HG03280 (cell line): ENCODE data around the gene FNIP1.
"Not testable (repeated sequence)": the region's sequence is repeated elsewhere in the genome, so short reads cannot be mapped to it uniquely, and the experiment has no call there.

Source experiments
- ATAC-seq: cut with Tn5 transposase; IDR thresholded peaks from one replicate; pipeline ENCODE4 v1.9.1; 2021; ENCODE audit warnings: mild to moderate bottlenecking, moderate library complexity; ENCODE audit not compliant: unreplicated experiment

The FNIP1 gene

DNA sequence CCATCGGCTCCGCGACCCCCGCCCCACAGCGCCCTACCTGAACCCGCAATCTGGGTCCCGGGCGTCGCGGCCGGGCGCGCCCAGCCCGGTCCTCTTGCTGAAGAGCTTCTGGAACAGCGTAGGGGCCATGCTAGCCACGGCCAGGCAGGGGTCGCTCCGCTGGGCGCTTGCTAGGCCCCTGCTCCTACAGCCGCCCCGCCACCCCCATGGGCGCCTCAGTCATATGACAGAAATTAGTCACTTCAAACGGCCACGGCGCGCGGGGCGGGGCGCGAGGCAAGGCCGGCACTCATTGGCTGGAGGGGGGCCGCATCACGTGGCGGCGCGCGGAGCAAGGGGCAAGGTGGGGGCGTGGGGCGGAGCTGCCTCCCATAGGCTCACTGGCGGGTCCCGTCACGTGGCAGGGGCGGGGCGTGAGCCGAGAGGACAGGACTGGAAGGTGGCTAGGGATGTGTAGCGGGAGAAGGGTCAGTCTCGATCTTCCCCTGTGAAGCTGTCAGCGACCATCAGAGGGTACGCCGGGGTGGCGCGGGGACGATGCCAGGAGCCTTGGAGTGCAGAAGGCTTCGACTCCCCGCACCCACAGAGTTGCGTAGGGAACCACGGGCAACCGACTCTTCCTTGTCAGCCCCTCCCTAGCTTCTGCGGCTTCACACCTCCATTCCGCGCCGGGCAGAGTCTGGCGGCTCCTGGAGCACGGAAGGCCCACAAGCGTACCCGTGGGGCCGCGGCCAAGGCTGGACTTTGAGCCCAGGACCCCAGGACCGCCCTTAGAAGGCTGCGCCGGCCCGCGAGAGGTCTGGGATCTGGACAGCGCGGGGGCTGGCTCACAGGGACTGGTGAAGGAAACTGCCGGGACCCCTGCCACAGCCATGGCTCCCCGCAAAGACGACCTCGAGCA is at the start of gene FNIP1:
FNIP1 (minus strand) TSS at position 225 of the 901 bp plus-strand sequence; CDS start at position 129, 96 bp downstream.
- ATAC-seq: peak; percentile 97

DNA sequence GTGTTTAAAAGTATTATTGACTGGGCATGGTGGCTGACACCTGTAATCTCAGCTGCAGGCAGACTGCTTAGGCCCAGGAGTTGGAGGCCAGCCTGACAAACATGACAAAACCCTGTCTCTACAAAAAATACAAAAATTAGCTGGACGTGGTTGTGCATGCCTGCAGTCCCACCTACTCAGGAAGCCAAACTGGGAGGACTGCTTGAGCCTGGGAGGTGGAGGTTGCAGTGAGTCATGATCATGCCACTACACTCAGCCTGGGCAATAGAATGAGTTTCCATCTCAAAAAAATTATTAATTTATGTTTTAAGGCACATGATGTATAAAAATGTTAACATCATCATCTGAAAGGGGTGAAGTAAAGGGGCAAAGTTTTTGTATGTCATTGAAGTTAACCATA is 49.7 kb upstream of the FNIP1 start:
- ATAC-seq: no peak

DNA sequence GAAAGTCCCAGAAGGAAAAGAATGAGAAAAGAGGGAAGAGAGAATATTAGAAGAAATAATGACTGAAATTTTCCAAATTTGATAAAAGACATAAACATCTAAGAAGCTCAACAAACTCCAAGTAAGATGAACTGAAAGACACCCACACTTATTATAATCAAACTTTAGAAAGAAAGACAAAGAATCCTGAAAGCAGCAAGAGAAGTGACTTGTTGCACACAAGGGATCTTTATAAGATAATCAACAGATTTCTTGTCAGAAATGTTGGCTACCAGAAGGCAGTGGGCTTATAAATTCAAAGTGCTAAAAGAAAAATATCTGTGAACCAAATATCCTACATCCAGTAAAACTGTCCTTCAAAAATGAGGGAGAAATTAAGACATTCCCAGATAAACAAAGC is 49.0 kb upstream of the FNIP1 start:
- no peak for ATAC-seq

DNA sequence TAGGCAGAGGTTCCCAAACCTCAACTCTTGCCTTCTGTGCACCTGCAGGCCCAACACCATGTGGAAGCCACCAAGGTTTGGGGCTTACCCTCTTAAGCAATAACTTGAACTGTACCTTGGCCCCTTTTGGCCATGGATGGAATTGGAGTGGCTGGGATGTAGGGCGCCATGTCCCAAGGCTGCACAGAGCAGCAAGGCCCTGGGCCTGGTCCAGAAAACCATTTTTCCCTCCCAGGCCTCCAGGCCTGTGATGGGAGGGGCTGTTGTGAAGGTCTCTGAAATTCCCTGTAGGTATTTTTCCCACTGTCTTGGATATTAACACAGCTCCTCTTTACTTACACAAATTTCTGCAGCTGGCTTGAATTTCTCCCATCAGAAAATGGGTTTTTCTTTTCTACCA is 46.2 kb upstream of the FNIP1 start:
- ATAC-seq: not testable (repeated sequence)

DNA sequence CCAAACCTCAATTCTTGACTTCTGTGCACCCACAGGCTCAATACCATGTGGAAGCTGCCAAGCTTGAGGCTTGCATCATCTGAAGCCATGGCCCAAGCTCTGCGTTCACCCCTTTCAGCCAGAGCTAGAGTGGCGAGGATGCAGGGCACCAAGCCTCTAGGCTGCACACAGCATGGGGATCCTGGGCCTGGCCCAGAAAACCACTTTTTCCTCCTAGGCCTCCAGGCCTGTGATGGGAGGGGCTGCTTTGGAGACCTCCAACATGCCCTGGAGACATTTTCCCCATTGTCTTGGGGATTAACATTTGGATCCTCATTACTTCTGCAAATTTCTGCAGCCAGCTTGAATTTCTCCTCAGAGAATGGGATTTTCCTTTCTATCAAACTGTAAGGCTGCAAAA is 35.9 kb upstream of the FNIP1 start:
- ATAC-seq: not testable (repeated sequence)

DNA sequence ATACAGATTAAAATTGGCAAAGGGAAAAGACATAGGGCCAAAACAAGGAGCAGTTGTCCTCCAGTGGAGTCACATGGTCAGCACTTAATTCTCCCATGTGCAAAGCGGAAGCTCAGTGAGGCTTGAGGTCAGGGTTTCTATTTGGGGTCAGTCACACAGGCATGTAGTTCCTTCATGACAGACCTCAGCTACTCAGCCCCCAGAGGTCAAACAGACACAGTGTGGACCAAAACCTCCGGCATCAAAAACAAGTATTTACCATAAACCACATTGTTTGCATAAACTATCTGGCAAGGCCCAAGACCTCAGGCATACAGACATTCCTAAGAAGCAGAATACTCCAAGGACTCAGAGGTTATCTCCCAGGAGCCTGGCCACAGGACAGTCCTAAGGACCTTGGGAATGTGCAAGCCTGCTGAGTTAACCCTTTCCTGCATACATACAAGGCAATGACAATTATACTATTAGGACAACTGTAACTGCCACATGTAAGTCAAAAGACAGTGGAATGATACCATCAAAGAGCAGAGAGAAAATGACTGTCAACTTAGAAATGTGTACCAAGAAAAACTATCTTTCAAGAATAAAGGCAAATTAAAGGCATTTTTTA is 28.7 kb upstream of the FNIP1 start:
- peak; percentile 55 for ATAC-seq

DNA sequence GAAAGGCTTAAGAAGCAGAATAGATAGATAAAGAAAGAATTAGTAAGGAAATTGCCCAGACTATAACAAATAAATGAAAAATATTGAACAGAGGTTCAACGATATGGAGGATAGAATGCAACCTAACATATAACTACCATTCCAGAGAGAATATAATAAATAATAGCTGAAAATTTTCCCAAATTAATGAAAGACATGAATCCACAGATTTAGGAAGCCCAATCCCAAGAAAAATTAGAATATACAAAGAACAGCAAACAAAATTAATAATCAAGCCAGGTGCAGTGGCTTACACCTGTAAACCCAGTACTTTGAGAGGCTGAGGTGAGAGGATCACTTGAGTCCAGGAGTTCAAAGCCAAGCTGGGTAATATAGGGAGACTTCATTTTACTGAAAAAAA is 27.8 kb upstream of the FNIP1 start:
- ATAC-seq: no peak

DNA sequence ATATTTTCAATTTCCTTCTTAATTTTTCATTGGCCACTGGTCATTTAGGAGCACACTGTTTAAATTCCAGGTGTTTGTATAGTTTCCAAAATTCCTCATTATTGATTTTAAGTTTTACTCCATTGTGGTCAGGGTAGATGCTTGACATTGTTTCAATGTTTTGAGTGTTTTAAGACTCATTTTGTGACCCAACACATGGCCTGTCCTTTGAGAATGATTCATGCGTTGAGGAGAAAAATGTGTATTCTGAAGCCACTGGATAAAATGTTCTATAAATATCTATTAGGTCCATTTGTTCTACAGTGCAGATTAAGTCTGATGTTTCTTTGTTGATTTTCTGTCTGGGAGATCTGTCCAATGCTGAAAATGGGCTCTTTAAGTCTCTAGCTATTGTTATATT is 24.4 kb upstream of the FNIP1 start:
- no peak for ATAC-seq

DNA sequence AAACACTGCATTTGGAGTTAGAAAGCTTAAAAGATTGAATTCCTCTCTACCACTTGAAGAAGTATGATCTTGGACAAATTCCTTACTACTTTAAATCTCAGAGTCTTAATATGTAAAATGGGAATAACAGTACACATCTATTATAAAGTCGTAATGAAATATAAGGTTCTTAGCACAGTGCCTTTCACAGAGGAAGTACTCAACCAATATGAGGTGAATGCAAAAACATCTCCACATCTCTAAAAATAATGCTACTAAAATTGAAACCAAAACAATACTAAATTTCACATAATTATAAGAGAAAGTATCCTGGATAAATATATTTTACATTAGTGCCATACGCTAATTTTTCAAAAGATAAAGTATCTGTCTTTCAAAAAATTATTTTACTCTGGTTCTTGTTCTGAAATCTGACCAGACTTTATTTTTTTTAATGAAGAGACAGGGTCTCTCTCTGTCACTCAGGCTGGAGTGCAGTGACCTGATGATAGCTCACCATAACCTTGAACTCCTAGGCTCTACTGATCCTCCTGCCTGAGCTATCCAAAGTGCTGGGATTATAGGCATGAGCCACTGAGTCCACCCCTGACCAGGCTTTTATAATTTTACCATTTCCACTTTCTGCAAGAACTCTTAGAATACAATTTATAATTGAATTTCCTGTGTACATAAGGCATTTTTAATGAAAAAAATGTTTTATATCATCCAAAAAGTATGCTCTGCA is 21.3 kb upstream of the FNIP1 start:
- ATAC-seq: no peak

DNA sequence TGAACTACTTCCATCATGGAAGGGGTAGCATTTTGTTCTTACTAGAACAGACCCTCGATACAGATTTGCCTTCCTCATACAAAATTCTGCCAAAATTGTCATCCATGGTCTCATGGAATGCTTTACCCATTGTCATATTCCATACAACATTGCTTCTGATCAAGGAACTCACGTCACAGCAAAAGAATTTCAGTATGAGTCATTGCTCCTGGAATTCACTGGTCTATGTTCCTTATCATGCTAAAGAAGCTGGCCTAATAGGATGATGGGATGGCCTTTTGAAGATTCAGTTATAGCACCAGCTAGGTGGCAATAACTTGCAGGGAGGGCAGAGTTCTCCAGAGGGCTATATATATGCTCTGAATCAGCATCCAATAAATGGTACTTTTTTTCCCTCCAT is 18.2 kb upstream of the FNIP1 start:
- no peak for ATAC-seq

DNA sequence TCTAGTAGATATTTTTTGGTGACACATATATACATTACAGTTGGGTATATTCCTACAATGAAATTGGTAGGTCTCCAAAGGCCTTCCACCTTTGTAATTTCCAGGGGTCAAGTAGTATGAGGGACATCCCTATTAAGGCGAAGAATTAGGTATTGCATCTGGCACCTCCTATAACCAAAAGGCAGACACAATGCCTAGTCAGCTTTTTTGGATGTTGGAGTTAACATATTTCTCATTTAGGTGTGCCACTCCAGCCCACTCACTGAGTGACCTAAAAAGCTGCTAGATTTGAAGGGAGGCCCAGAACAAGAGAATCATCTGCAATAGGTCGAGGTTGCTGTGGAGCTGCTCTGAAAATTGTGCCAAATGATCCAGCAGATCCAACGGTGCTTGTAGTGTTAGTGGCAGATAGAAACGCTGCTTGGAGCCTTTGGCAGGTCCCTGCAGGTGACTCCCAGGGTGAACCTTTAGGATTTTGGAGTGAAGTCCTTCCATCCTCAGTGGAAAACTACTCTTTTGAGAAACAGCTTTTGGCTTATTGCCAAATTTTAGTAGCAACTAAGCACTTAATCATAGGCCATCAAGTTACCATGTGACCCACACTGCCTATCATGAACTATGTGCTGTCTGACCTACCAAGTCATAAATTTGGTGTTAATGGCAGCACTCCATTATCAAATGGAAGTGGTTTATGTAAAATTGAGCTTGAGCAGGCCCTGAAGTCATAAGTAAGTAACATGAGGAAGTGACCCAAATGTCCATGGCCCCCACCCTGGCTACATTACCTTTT is 15.7 kb upstream of the FNIP1 start:
- ATAC-seq: no peak

DNA sequence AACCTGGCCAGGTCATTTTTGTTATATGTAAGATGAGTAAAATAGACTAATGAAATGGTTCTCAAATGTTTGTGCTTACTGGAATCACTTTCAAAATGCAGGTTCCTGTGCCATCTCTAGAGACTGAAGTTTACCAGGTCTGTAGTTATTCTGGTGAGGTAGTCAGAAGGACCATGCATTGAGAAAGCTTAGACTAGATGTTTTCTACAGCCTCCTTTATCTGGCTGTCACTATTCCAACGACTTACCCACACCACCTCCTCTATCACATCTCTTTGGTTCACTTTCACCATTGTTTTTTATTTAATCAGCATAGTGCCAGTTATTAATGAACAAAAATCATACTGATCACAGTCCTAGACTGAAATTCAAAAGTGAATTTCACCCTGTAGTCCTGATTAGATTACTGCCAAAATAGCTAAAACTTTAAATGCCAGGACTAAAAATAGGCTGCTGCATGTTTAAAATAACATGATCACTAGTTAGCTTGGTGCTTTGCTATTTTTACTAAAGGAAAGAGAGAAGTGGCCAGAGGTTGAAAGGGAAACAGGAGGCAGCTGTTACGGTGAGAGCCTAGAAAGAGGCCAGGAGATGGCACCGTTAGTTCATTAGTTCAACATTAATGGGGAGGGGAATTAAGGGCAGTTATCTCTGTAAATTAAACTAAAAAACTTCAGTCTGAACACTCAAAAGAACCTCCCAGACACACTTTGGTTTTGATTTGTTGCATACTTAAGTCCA is 13.9 kb upstream of the FNIP1 start:
- ATAC-seq: no peak

DNA sequence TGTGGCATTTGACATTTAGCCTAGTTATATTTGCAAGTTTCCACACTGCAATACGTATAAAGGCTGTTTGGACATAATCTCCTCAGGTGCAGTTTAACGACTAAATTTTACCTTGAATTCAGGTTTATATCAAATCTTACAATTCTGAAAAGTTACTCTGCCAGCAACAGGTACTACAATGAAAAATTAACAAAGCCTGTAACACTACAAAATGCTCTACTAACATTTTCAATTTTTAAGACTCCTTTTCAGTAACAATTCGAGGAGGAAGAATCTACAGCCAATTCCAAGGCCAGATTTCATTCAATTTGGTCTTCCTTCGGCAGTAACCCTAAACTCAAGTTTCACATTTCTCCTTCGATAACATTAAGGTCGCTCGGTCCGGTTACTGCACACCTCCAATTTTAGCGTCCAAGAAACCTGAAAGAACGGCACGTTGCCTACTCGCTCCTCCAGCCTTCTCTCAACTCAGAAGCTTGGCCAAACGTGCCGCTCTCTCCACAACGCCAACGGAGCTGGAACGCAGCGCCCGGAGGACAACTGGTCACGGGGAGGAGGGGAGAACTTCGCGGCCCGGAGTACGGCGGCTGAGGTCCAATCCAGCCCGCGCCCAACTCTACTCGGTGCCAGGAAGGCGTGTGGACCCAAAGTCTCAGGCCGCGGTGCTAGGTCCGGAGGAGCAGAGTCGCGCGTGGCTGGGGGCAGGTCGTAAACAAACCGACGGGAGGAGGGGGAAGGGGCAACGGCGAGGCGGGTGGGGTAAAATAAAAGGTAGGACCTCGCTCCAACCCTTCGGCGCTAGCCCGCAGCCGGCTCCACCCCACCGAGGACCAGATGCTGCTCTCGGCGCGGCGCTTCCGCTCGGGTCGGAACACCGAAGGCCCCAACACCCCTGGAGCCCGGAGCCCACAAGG is 681 bp downstream of the FNIP1 start:
- ATAC-seq: peak; percentile 12

DNA sequence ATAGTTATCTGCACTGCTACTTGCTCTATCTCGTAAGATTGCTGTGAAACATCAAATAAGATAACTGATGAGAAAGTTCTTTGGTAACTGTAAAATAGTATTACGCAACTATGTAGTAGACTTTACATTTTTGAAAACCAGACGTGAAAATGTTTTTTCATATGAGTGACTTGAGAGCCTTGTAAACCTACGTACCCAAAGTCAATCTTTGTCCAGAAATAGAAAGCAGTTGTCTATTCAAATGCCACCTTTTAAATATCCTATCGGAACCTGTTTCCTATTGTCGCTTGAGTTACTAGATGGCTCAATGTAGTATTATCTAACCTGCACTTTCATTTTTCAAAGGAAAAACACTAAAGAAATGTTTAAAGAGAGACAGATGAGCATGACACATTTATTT is 1.6 kb downstream of the FNIP1 start:
- no peak for ATAC-seq

DNA sequence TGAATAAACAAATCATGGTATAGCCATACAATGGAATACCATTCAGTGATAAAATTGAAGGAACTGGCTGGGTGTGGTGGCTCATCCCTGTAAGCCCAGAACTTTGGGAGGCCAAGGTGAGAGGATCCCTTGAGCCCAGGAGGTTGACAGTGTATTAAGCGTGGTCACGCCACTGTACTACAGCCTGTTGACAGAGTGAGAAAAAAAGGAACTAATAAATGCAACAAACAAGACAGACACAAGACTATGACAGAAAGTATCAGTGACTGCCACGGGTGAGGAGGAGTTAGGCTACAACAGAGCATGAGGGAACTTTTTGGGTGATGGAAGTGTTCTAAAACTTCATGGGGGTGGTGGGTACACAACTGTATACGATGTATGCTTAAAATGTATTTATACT is 2.2 kb downstream of the FNIP1 start:
- no peak for ATAC-seq

DNA sequence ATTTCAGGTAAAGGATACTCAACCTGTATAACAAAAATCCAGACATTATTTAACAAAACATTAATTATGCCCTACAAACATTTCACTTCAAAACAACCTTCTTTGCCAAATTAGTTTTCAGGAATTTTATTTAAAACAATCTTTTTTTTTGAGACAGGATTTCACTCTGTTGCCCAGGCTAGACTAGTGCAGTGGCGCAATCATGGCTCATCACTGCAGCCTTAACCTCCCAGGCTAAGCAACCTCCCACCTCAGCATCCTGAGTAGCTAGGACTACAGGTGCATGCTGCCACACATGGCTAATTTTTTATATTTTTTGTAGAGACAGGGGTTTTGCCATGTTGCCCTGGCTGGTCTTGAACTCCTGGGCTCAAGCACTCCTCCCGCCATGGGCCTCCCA is 3.9 kb downstream of the FNIP1 start:
- no peak for ATAC-seq

DNA sequence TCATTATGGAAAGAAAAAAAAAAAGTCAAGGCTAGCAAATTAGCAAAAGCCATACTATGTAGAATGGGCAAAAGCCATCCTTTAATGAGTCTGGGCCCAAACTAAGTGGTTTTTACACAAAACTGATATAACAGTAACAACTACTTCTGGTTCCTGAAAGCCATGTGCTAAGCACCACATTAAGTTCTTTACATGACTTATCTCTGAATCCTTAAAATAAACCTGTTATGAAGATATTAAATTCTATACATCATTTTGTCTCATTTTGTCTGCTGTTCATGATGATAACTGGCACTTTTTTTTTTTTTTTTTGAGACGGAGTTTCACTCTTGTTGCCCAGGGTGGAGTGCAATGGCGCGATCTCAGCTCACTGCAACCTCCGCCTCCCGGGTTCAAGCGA is 5.0 kb downstream of the FNIP1 start:
- no peak for ATAC-seq

DNA sequence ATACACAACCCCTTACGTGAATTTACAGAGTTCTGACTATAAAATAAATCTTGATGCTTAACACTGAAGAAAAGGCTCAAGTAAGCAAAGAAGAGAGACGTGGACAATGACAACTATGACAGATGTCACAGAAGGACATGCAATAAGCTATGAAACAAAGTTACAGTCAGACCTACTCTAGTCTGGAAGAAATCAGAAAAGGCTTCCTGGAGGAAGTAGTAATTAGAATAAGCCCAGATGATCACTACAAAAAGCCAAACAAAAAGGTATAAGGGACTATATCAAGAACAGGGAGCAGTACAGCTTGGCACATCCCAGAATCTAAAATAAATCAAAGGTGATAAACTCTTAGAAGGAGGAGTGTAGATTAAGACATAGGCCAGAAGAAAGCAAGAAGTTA is 6.3 kb downstream of the FNIP1 start:
- no peak for ATAC-seq

DNA sequence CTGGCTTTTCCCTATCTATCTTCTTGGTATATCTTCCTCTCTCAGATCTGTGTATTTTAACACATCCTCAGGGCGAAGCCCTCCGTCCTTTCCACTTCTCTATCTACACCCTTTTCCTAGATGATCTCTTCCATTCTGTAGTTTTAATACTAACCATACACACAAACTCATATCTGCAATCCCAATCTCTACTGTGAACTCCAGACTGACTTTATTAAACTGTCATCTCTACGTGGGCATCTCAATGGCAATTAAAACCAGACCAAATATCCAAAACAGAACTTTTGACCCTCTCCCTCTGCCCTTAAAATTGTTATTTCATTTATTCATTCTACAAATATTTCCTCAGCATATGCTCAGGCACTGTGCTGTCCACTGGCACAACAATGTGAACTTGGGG is 7.1 kb downstream of the FNIP1 start:
- no peak for ATAC-seq
